HFFc6 (cell line): ENCODE data around the gene SLC28A2. TPM values are rescaled to one million over a fixed set of nuclear protein-coding genes. Genes with fewer than 3 reads are reported as not detected.

ENCODE experiments used
- DNase-seq: peaks from one replicate; pipeline ENCODE4 v3.0.0-alpha.2; 2018
- H3K27ac Mint-ChIP-seq: 2 replicates; pipeline ENCODE4 v1.8.0; 2020; ENCODE audit warnings: mild to moderate bottlenecking, mixed read lengths
- H3K27me3 Mint-ChIP-seq: 2 replicates; pipeline ENCODE4 v1.8.0; 2021; ENCODE audit warnings: mild to moderate bottlenecking, moderate library complexity, mixed read lengths; ENCODE audit not compliant: insufficient read depth
- H3K36me3 Mint-ChIP-seq: 2 replicates; pipeline ENCODE4 v1.8.0; 2021; ENCODE audit warnings: low read depth, mixed read lengths
- H3K4me1 Mint-ChIP-seq: 2 replicates; pipeline ENCODE4 v1.8.0; 2020; ENCODE audit warnings: low read depth, mixed read lengths
- H3K4me3 Mint-ChIP-seq: 2 replicates; pipeline ENCODE4 v1.8.0; 2020; ENCODE audit warnings: mild to moderate bottlenecking, moderate library complexity, mixed read lengths
- H3K9me3 Mint-ChIP-seq: 2 replicates; pipeline ENCODE4 v1.8.0; 2020; ENCODE audit warnings: mild to moderate bottlenecking, mixed read lengths
- total RNA-seq, 6 experiments: library from RNA; stranded (reverse); fragmentation: NEBNext Ultra II Directional; extraction: Animal tissue kit (Norgen Biotek cat#: 25700); gene quantifications; 2 replicates in 1 of 6; 3 replicates in 5 of 6; pipeline ENCODE4 v1.2.3, GENCODE V29; 2021
- TF ChIP-seq, protein P1 (sequence below): fragments of 200-600 bp; sonication (generic); IDR thresholded peaks from 2 replicates; pipeline ENCODE4 v1.5.0; 2021; ENCODE audit warnings: antibody characterized with exemption, mild to moderate bottlenecking

The SLC28A2 gene
- total RNA-seq, 6 experiments from 2014 or later, result not detected

DNA sequence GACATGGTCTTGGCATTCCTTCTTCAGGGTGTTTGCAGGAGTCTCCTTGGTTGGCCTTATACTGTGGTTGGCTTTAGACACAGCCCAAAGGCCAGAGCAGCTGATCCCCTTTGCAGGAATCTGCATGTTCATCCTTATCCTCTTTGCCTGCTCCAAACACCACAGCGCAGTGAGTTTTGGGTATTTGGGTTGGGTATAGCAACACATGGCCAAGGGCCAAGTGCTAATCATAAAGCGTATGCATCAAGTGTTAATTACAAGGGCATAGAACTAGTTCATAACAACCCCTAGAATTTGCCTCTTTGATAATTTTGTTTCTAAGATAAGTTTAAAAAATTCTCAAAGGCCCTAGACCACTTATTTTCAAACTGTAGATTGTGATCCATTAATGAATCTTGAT is 11.8 kb downstream of the SLC28A2 start:
- TF ChIP-seq, protein P1, sequence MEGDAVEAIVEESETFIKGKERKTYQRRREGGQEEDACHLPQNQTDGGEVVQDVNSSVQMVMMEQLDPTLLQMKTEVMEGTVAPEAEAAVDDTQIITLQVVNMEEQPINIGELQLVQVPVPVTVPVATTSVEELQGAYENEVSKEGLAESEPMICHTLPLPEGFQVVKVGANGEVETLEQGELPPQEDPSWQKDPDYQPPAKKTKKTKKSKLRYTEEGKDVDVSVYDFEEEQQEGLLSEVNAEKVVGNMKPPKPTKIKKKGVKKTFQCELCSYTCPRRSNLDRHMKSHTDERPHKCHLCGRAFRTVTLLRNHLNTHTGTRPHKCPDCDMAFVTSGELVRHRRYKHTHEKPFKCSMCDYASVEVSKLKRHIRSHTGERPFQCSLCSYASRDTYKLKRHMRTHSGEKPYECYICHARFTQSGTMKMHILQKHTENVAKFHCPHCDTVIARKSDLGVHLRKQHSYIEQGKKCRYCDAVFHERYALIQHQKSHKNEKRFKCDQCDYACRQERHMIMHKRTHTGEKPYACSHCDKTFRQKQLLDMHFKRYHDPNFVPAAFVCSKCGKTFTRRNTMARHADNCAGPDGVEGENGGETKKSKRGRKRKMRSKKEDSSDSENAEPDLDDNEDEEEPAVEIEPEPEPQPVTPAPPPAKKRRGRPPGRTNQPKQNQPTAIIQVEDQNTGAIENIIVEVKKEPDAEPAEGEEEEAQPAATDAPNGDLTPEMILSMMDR, result no peak
- no peaks in the 10 kb centered on the region for H3K36me3 Mint-ChIP-seq
- H3K27me3 Mint-ChIP-seq, result no peaks in the 10 kb centered on the region; the same call in none of the 2 replicates
- no peaks in the 10 kb centered on the region for H3K9me3 Mint-ChIP-seq
- H3K4me1 Mint-ChIP-seq, result no peaks in the 10 kb centered on the region
- DNase-seq, result no peak
- no peak overlapping the region for H3K27ac Mint-ChIP-seq
- H3K4me3 Mint-ChIP-seq, result no peak overlapping the region

DNA sequence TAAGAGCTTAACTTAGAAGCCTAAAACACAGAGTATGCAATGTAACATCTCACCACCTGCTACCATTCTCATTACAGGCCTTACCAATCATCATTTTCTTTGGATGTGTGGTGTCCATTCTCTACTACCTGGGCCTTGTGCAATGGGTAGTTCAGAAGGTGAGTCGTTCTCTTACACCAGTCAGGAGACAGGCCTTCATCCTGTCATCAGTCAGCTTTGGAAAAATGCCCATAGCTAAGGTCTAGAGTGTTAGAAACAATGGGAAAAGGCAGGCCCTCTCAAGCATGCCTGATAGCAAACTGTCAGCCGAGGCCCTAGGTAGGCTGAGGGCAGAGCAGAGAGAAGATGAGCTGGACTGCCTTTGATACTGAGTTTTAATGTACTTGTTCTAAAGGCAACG is 13.5 kb downstream of the SLC28A2 start:
- TF ChIP-seq, protein P1, result no peak
- no peaks in the 10 kb centered on the region for H3K36me3 Mint-ChIP-seq
- no peak overlapping the region for H3K4me3 Mint-ChIP-seq
- H3K9me3 Mint-ChIP-seq, result no peaks in the 10 kb centered on the region
- H3K27ac Mint-ChIP-seq, result no peak overlapping the region
- H3K27me3 Mint-ChIP-seq, result no peaks in the 10 kb centered on the region; the same call in none of the 2 replicates
- DNase-seq, result no peak
- H3K4me1 Mint-ChIP-seq, result no peaks in the 10 kb centered on the region

DNA sequence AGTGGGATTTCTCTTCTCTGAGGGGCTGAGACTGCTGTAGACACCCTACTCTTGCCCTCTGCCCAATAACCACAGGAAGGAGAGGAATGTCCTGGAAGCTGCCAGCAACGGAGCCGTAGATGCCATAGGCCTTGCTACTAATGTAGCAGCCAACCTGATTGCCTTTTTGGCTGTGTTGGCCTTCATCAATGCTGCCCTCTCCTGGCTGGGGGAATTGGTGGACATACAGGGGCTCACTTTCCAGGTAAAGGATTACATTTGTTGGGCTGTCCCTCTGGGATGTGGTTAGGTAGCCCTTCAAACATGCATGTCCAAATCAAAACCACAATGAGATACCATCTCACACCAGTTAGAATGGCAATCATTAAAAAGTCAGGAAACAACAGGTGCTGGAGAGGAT is 16.1 kb downstream of the SLC28A2 start:
- H3K4me1 Mint-ChIP-seq, result no peaks in the 10 kb centered on the region
- TF ChIP-seq, protein P1, result peak; percentile 18; the same call in 1 of the 2 replicates
- no peaks in the 10 kb centered on the region for H3K36me3 Mint-ChIP-seq
- H3K4me3 Mint-ChIP-seq, result no peak overlapping the region
- no peak overlapping the region for H3K27ac Mint-ChIP-seq
- H3K27me3 Mint-ChIP-seq, result no peaks in the 10 kb centered on the region; the same call in none of the 2 replicates
- no peaks in the 10 kb centered on the region for H3K9me3 Mint-ChIP-seq
- no peak for DNase-seq

DNA sequence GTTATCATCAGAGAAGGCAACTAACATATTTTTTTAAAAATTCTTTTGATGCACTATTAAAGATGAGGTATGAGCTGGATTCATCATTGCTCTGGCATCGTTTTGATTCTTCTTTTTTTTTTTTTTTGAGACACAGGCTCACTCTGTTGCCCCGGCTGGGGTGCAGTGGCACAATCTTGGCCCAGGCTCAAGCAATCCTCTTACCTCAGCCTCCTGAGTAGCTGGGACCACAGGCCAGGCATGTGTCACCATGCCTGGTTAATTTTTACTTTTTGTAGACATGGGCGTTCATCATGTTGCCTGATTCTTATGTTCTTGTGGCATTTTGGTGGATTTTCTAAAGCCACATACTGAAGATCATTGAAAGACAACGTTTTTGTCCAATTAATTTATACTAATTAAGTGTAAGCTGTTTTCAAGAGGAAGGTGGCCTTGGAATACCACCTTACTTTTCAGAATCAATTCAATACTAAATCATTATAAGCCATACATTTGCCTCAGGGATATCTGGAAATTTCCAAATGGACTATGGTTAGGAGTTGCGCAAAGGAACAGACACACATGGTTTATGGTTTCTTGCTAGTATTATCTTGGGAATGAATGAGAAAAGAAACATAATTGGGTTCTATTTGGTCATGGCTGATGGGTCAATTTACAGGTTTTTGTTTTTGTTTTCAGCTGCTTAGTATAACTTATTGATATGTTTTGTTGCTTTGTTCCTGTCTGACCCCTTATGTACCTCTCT is 22.8 kb downstream of the SLC28A2 start:
- no peak for DNase-seq
- H3K4me3 Mint-ChIP-seq, result no peak overlapping the region
- H3K27ac Mint-ChIP-seq, result no peak overlapping the region
- H3K36me3 Mint-ChIP-seq, result no peaks in the 10 kb centered on the region
- TF ChIP-seq, protein P1, result no peak
- no peaks in the 10 kb centered on the region for H3K9me3 Mint-ChIP-seq
- peaks cover 12% of the 10 kb centered on the region for H3K4me1 Mint-ChIP-seq
- no peaks in the 10 kb centered on the region; the same call in 1 of the 2 replicates for H3K27me3 Mint-ChIP-seq

DNA sequence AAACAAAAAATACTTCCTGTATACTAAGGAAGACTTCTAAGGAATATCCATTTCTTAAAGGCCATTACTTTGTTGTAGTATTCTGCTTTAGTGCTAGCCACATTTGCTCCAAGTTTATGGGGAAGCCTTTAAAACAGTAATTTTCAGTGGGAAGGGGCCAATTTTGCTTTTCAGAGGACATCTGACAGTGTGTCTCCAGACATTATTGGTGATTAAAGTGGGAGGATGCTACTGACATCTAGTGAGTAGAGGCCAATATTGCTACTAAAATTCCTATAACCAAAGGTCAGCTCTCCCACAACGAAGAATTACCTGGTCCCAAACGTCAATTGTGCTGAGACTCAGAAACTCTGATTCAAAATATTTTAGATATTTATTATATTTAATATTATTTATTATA is 24.8 kb downstream of the SLC28A2 start:
- TF ChIP-seq, protein P1, result peak; percentile 58; the same call in 1 of the 2 replicates
- Mint-ChIP-seq H3K9me3 (no peaks in the 10 kb centered on the region), H3K27me3 (no peaks in the 10 kb centered on the region; the same call in 1 of the 2 replicates), H3K4me1 (peaks cover 12% of the 10 kb centered on the region), H3K36me3 (no peaks in the 10 kb centered on the region), H3K27ac (no peak overlapping the region), H3K4me3 (no peak overlapping the region)
- DNase-seq, result peak; percentile 48
